ENCODE results near the gene C19orf47.

DNA sequence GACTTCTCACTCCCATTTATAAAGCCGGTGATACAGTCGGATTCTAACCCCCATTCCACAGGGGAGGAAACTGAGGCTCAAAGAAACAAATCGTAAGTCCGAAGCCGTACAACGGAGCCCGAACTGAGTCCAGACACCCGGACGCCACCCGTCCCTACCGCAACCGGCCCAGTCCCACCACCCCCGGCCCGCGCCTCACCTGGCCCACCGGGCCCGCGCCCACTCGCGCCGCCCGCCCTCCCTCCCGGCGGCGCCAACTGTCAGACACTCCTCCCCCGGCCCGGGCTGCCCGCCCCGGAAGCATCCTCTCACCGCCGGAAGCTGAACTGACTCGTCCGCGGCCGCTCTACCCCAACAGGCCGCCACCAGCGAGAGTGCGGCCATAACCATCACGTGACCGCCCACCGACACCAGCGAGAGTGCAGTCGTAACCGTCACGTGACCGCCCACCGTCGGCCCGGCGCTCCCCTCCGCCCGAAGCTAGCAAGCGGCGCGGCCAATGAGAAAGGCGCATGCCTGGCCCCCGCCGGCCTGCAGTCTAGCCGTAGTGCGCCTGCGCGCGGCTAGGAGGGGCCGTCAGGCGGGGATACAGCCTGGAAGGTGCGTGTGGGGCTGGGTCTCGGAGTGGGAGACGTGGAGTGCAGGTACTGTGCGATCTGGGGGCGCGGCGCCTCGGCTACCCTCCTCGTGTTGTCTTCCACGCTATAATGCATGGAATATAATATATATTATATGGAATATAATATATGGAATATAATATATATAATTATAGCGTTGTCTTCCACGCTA, at the start of gene C19orf47, which contains the start of gene PLD3:
- TF ChIP-seq POLR2AphosphoS5 (IDR thresholded peaks at IDR 0.05): peak; percentile 100
- TF ChIP-seq, protein P1, sequence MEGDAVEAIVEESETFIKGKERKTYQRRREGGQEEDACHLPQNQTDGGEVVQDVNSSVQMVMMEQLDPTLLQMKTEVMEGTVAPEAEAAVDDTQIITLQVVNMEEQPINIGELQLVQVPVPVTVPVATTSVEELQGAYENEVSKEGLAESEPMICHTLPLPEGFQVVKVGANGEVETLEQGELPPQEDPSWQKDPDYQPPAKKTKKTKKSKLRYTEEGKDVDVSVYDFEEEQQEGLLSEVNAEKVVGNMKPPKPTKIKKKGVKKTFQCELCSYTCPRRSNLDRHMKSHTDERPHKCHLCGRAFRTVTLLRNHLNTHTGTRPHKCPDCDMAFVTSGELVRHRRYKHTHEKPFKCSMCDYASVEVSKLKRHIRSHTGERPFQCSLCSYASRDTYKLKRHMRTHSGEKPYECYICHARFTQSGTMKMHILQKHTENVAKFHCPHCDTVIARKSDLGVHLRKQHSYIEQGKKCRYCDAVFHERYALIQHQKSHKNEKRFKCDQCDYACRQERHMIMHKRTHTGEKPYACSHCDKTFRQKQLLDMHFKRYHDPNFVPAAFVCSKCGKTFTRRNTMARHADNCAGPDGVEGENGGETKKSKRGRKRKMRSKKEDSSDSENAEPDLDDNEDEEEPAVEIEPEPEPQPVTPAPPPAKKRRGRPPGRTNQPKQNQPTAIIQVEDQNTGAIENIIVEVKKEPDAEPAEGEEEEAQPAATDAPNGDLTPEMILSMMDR (IDR thresholded peaks at IDR 0.05): peak in 2 of 4 experiments; percentile 48 to 49
